Activated T-helper 1 cell treated with anti-CD3 and anti-CD28 coated beads, Interleukin-2, amount 50 U/mL, for 16 hours (primary cell): ENCODE data around the gene HOXA11.

Source experiments
- DNase-seq, 2 donors: peaks; one replicate each; pipeline ENCODE4 v3.0.0-alpha.2; 2020; ENCODE audit warnings: low read depth in 1 of 2, low spot score in 1 of 2

Gene HOXA11

GRCh38 chr7:27182285-27182841 is 2.7 kb downstream of the HOXA11 start:
- DNase-seq = no peak

GRCh38 chr7:27181795-27182275 is 3.2 kb downstream of the HOXA11 start:
- DNase-seq = peak in 1 of 2 donors; percentile 0

- peak in 1 of 2 donors; percentile 0 for DNase-seq
Measured at GRCh38 chr7:27180431-27181420, 4.3 kb downstream of the HOXA11 start.

- DNase-seq = peak; percentile 28 to 37
Measured at GRCh38 chr7:27179503-27180430, 5.3 kb downstream of the HOXA11 start.

- no peak for DNase-seq
Measured at GRCh38 chr7:27179030-27179429, 6.0 kb downstream of the HOXA11 start.

- DNase-seq = no peak
Measured at GRCh38 chr7:27178366-27178765, 6.7 kb downstream of the HOXA11 start.

- no peak for DNase-seq
Measured at GRCh38 chr7:27177795-27178320, 7.2 kb downstream of the HOXA11 start.

- peak in 1 of 2 donors; percentile 2 for DNase-seq
Measured at GRCh38 chr7:27176962-27177794, 7.9 kb downstream of the HOXA11 start.

- no peak for DNase-seq
Measured at GRCh38 chr7:27176524-27176845, 8.5 kb downstream of the HOXA11 start.

GRCh38 chr7:27175626-27176523 is 9.2 kb downstream of the HOXA11 start:
- peak in 1 of 2 donors; percentile 0 for DNase-seq

GRCh38 chr7:27174874-27175625 is 10.0 kb downstream of the HOXA11 start:
- no peak for DNase-seq

- DNase-seq = peak in 1 of 2 donors; percentile 3
Measured at GRCh38 chr7:27173956-27174873, 10.8 kb downstream of the HOXA11 start, which contains the start of gene HOXA10. Gene HOXA10, minus strand, starts transcription at chr7:27174320. Its CDS starts 14 bp downstream, at chr7:27174306.

GRCh38 chr7:27173511-27173955 is 11.5 kb downstream of the HOXA11 start:
- peak in 1 of 2 donors; percentile 3 for DNase-seq

- peak in 1 of 2 donors; percentile 3 for DNase-seq
Measured at GRCh38 chr7:27172823-27173510, 12.1 kb downstream of the HOXA11 start.

- DNase-seq = peak in 1 of 2 donors; percentile 3
Measured at GRCh38 chr7:27172315-27172774, 12.7 kb downstream of the HOXA11 start.

GRCh38 chr7:27171637-27172314 is 13.3 kb downstream of the HOXA11 start:
- peak in 1 of 2 donors; percentile 1 for DNase-seq
